Chondrocyte (in vitro differentiated cells): ENCODE measurements around the gene HBEGF. TPM values are rescaled to one million over a fixed set of nuclear protein-coding genes. Genes with fewer than 3 reads are reported as not detected.

ENCODE experiments used
- DNase-seq: peaks from one replicate; pipeline ENCODE4 v3.0.0; 2021; ENCODE audit warnings: mixed read lengths, low spot score
- H3K27ac Mint-ChIP-seq: one replicate; pipeline ENCODE4 v1.8.0; 2021; ENCODE audit warnings: mild to moderate bottlenecking, moderate library complexity, mixed read lengths; ENCODE audit not compliant: unreplicated experiment
- H3K27me3 Mint-ChIP-seq: 2 replicates; pipeline ENCODE4 v1.8.0; 2021; ENCODE audit warnings: low read depth, mixed read lengths
- H3K36me3 Mint-ChIP-seq: 2 replicates; pipeline ENCODE4 v1.8.0; 2021; ENCODE audit warnings: low read depth, mixed read lengths
- H3K4me1 Mint-ChIP-seq: 2 replicates; pipeline ENCODE4 v1.8.0; 2021; ENCODE audit warnings: low read depth, mild to moderate bottlenecking, mixed read lengths
- H3K4me3 Mint-ChIP-seq: one replicate; pipeline ENCODE4 v1.8.0; 2021; ENCODE audit warnings: mild to moderate bottlenecking, moderate library complexity, mixed read lengths; ENCODE audit not compliant: unreplicated experiment
- H3K9me3 Mint-ChIP-seq: 2 replicates; pipeline ENCODE4 v1.8.0; 2021; ENCODE audit warnings: low read depth, mixed read lengths
- CTCF ChIP-seq: fragments of 200-600 bp; sonication (generic); IDR thresholded peaks from 2 replicates; pipeline ENCODE4 v1.5.0; 2021; ENCODE audit warnings: antibody characterized with exemption, mild to moderate bottlenecking, moderate library complexity
- total RNA-seq: library from RNA; stranded (reverse); gene quantifications from 3 replicates; pipeline ENCODE4 v1.2.1, GENCODE V29; 2021

The HBEGF gene
- total RNA-seq, 1 donor from 2014 or later, result 8.0 TPM

- Mint-ChIP-seq H3K27ac (no peak overlapping the region), H3K4me1 (peaks cover 30% of the 10 kb centered on the region), H3K9me3 (no peaks in the 10 kb centered on the region), H3K4me3 (no peak overlapping the region), H3K36me3 (no peaks in the 10 kb centered on the region), H3K27me3 (no peaks in the 10 kb centered on the region)
- no peak for TF ChIP-seq CTCF
- DNase-seq, result no peak
Observed at GRCh38 chr5:140342287-140342686, 4.1 kb downstream of the HBEGF start.

GRCh38 chr5:140341591-140341990 is 4.8 kb downstream of the HBEGF start:
- H3K27me3 Mint-ChIP-seq, result no peaks in the 10 kb centered on the region
- no peaks in the 10 kb centered on the region for H3K36me3 Mint-ChIP-seq
- no peak overlapping the region for H3K27ac Mint-ChIP-seq
- DNase-seq, result no peak
- TF ChIP-seq CTCF, result no peak
- H3K4me1 Mint-ChIP-seq, result peaks cover 27% of the 10 kb centered on the region
- no peak overlapping the region for H3K4me3 Mint-ChIP-seq
- no peaks in the 10 kb centered on the region for H3K9me3 Mint-ChIP-seq

GRCh38 chr5:140340605-140341121 is 5.7 kb downstream of the HBEGF start:
- no peaks in the 10 kb centered on the region for H3K36me3 Mint-ChIP-seq
- no peak for DNase-seq
- no peak overlapping the region for H3K27ac Mint-ChIP-seq
- H3K9me3 Mint-ChIP-seq, result no peaks in the 10 kb centered on the region
- H3K27me3 Mint-ChIP-seq, result no peaks in the 10 kb centered on the region
- peaks cover 32% of the 10 kb centered on the region for H3K4me1 Mint-ChIP-seq
- H3K4me3 Mint-ChIP-seq, result no peak overlapping the region
- no peak for TF ChIP-seq CTCF

- Mint-ChIP-seq H3K4me3 (no peak overlapping the region), H3K27me3 (no peaks in the 10 kb centered on the region), H3K36me3 (peaks cover 2% of the 10 kb centered on the region), H3K27ac (no peak overlapping the region), H3K4me1 (peaks cover 25% of the 10 kb centered on the region), H3K9me3 (no peaks in the 10 kb centered on the region)
- TF ChIP-seq CTCF, result no peak
- no peak for DNase-seq
Observed at GRCh38 chr5:140339636-140340035, 6.8 kb downstream of the HBEGF start.

- H3K27me3 Mint-ChIP-seq, result no peaks in the 10 kb centered on the region
- TF ChIP-seq CTCF, result no peak
- H3K4me1 Mint-ChIP-seq, result peaks cover 23% of the 10 kb centered on the region
- DNase-seq, result no peak
- H3K4me3 Mint-ChIP-seq, result no peak overlapping the region
- no peak overlapping the region for H3K27ac Mint-ChIP-seq
- no peaks in the 10 kb centered on the region for H3K9me3 Mint-ChIP-seq
- H3K36me3 Mint-ChIP-seq, result peaks cover 6% of the 10 kb centered on the region
Observed at GRCh38 chr5:140338908-140339307, 7.5 kb downstream of the HBEGF start.
